Gastroesophageal sphincter (tissue), 4 donors: ENCODE measurements around the gene FAM50B. TPM values are rescaled to one million over a fixed set of nuclear protein-coding genes. Genes with fewer than 3 reads are reported as not detected.

Experiments
- ATAC-seq: fragments of 150-250 bp; one replicate; pipeline ENCODE4 v1.9.1; 2016; ENCODE audit warnings: mild to moderate bottlenecking, moderate library complexity
- H3K27ac ChIP-seq, 4 donors: fragments of 200-600 bp; sonication (generic) in 3 of 4; 1 replicate in 3 of 4; 2 replicates in 1 of 4; pipeline ENCODE4 v1.5.1; 2016 to 2019
- H3K27me3 ChIP-seq: fragments of 200-600 bp; sonication (generic); one replicate; pipeline ENCODE4 v1.5.1; 2019
- H3K36me3 ChIP-seq, 2 donors: fragments of 200-600 bp; sonication (generic); one replicate each; pipeline ENCODE4 v1.5.1; 2019; ENCODE audit warnings: control low read depth in 1 of 2
- H3K4me1 ChIP-seq, 3 donors: fragments of 200-600 bp; sonication (generic); 1 replicate in 2 of 3; 2 replicates in 1 of 3; pipeline ENCODE4 v1.5.1; 2016 to 2019; ENCODE audit warnings: control low read depth in 2 of 3
- H3K4me3 ChIP-seq, 2 donors: fragments of 200-600 bp; sonication (generic); one replicate each; pipeline ENCODE4 v1.5.1; 2019; ENCODE audit warnings: mild to moderate bottlenecking in 1 of 2, moderate library complexity in 1 of 2
- H3K9me3 ChIP-seq, 3 donors: fragments of 200-600 bp; sonication (generic); one replicate each; pipeline ENCODE4 v1.5.1; 2017 to 2019; ENCODE audit warnings: control low read depth in 2 of 3
- CTCF ChIP-seq, 4 experiments: fragments of 200-600 bp in 2 of 4; fragments of 450-650 bp in 2 of 4; sonication (generic) in 1 of 4; IDR thresholded peaks; one replicate each; pipeline ENCODE4 v1.5.1; 2017 to 2019; ENCODE audit warnings: antibody characterized with exemption in 4 of 4, mild to moderate bottlenecking in 2 of 4, moderate library complexity in 2 of 4
- EP300 ChIP-seq: sonication (generic); formaldehyde crosslinking; IDR thresholded peaks from one replicate; pipeline ENCODE4 v1.6.1; 2017; ENCODE audit warnings: antibody characterized with exemption, mild to moderate bottlenecking
- POLR2A ChIP-seq, 2 donors: fragments of 450-650 bp; IDR thresholded peaks; one replicate each; pipeline ENCODE4 v1.6.1; 2017; ENCODE audit warnings: antibody characterized with exemption in 2 of 2, mild to moderate bottlenecking in 2 of 2, moderate library complexity in 1 of 2
- POLR2AphosphoS5 ChIP-seq: sonication (generic); formaldehyde crosslinking; IDR thresholded peaks from one replicate; pipeline ENCODE4 v1.6.1; 2017; ENCODE audit warnings: antibody characterized with exemption
- WGBS, 2 donors: methylation state at CpG; one replicate each; pipeline ENCODE4 v1.1.5; 2018; ENCODE audit warnings: low coverage in 1 of 2; 5-methylcytosine and 5-hydroxymethylcytosine counted together
- total RNA-seq, 4 donors: library from RNA; depleted of rRNA; stranded (reverse); fragments of >200 nt; gene quantifications; one replicate each; pipeline ENCODE4 v1.1.0, GENCODE V29; 2016

The FAM50B gene
- total RNA-seq, 4 donors from 2014 or later: 14.7 to 23.7 (median 18.8) TPM

- Histone ChIP-seq H3K27ac (no peak overlapping the region), H3K36me3 (no peaks in the 10 kb centered on the region), H3K4me3 (no peak overlapping the region), H3K27me3 (peaks cover 5% of the 10 kb centered on the region), H3K9me3 (no peaks in the 10 kb centered on the region), H3K4me1 (no peaks in the 10 kb centered on the region)
- no peak for TF ChIP-seq POLR2A (IDR thresholded peaks at IDR 0.05)
- WGBS, 2 donors: 82 to 90% methylated on average over 10 to 14 of the region's 16 CpGs
- ATAC-seq: no peak
These were observed 20.7 kb downstream of the FAM50B start for GRCh38 chr6:3869632-3870527.

GRCh38 chr6:3870528-3870925 lies 21.4 kb downstream of the FAM50B start:
- H3K36me3 ChIP-seq: no peaks in the 10 kb centered on the region
- no peaks in the 10 kb centered on the region for H3K4me1 ChIP-seq
- ATAC-seq: no peak
- no peaks in the 10 kb centered on the region for H3K9me3 ChIP-seq
- H3K27ac ChIP-seq: no peak overlapping the region
- no peak overlapping the region for H3K4me3 ChIP-seq
- WGBS, 2 donors: 60 to 93% methylated on average over 1 to 3 of the region's 5 CpGs
- TF ChIP-seq EP300: no peak
- no peak for TF ChIP-seq POLR2AphosphoS5
- no peak for TF ChIP-seq POLR2A (IDR thresholded peaks at IDR 0.05)
- TF ChIP-seq CTCF (IDR thresholded peaks at IDR 0.05): no peak
- H3K27me3 ChIP-seq: peaks cover under 1% of the 10 kb centered on the region

GRCh38 chr6:3871515-3871914 lies 22.3 kb downstream of the FAM50B start:
- 90 to 100% methylated on average over 2 to 4 of the region's 4 CpGs for WGBS, 2 donors

GRCh38 chr6:3871939-3872338 lies 22.8 kb downstream of the FAM50B start:
- Histone ChIP-seq H3K27me3 (no peaks in the 10 kb centered on the region), H3K27ac (no peak overlapping the region), H3K9me3 (no peaks in the 10 kb centered on the region), H3K4me3 (no peak overlapping the region), H3K4me1 (no peaks in the 10 kb centered on the region), H3K36me3 (no peaks in the 10 kb centered on the region)
- ATAC-seq: no peak
- WGBS, 2 donors: 89 to 92% methylated on average over 6 to 8 of the region's 8 CpGs
- TF ChIP-seq POLR2A (IDR thresholded peaks at IDR 0.05) (no peak), CTCF (IDR thresholded peaks at IDR 0.05) (no peak), POLR2AphosphoS5 (no peak), EP300 (no peak)

More at GRCh38 chr6:3871515-3871914, 22.3 kb downstream of the FAM50B start:
- no peaks in the 10 kb centered on the region for H3K36me3 ChIP-seq
- no peak overlapping the region for H3K4me3 ChIP-seq
- no peak for ATAC-seq
- no peak overlapping the region for H3K27ac ChIP-seq
- no peaks in the 10 kb centered on the region for H3K9me3 ChIP-seq
- H3K4me1 ChIP-seq: no peaks in the 10 kb centered on the region
- TF ChIP-seq POLR2A (IDR thresholded peaks at IDR 0.05): no peak
- no peak for TF ChIP-seq CTCF (IDR thresholded peaks at IDR 0.05)
- TF ChIP-seq EP300: no peak
- no peak for TF ChIP-seq POLR2AphosphoS5
- H3K27me3 ChIP-seq: no peaks in the 10 kb centered on the region

- no peak for ATAC-seq
- WGBS, 2 donors: 80% methylated on average over 2 of the region's 12 CpGs; no CpG with 5 or more reads in 1 of the 2 donors
- Histone ChIP-seq H3K4me3 (no peak overlapping the region), H3K27me3 (no peaks in the 10 kb centered on the region), H3K9me3 (no peaks in the 10 kb centered on the region), H3K27ac (no peak overlapping the region), H3K4me1 (no peaks in the 10 kb centered on the region), H3K36me3 (no peaks in the 10 kb centered on the region)
- TF ChIP-seq CTCF (IDR thresholded peaks at IDR 0.05) (no peak), POLR2AphosphoS5 (no peak), EP300 (no peak), POLR2A (IDR thresholded peaks at IDR 0.05) (no peak)
These were observed 23.2 kb downstream of the FAM50B start for GRCh38 chr6:3872370-3872854.
